ENCODE data around the gene MDM2.
A peak's percentile ranks its signal among the peaks of the same experiment; 100 is the strongest.

MDM2 gene

DNA sequence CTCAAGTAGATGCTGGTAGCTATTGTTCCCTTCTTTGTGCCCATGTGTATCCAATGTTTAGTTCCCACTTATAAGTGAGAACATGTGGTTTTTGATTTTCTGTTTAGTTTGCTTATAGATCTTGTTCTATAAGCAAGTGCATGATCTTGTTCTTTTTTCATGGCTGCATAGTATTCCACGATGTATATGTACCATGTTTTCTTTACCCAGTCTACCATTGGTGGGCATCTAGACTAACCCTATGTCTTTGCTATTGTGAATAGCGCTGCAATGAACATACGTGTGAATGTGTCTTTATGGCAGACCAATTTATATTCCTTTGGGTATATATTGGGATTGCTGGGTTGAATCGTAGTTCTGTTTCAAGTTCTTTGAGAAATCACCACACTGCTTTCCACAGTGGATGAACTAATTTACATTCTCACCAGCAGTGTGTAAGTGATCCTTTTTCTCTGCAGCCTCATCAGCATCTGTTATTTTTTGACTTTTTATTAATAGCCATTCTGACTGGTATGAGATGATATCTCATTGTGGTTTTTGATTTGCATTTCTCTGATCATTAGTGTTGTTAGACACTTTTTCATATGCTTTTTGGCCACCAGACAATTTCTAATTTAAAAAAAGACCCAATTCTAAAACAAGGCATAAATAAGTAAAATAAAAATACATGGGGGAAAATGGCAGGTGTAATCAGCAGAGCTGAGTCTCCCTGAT is 74.4 kb downstream of the MDM2 start:
- no peak for DNase-seq

DNA sequence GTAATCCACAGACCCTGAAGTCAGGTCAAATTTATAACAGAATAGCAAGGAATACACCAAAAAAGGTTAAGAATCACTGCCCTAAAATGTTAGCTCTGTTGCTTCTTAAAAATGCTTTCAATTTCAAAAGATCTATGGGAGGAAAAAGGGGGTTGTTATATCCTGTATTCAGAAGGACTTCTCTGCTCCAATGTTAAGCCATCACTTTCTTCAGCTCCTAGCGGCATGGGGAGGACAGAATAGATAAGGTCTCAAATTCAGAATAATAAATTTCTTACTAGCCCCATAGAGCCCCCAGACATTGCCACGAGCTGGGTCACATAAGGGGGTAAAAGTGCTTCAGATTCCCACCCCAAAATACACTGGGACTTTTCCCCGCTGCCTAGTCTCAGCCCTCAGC is 75.2 kb downstream of the MDM2 start:
- DNase-seq: no peak

DNA sequence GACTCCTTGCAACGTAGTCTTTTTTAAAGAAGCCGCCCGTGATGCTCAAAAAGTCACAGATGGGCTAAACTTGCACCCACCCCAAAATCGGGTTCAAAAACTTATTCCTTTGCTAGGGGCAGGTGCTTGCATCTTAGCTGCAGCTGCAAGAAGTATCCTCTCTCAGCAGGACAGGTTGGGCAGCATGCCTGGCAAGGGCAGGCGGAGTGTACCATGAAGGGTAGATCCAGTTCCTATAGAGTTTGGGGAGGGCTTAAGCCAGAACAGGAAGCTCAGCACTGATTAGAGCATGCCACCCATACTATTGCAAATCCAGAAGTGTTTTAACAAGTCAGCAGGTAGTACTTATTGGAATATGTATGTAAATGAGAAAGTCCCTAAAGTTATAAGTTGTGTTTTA is 76.3 kb downstream of the MDM2 start:
- no peak for DNase-seq

- DNase-seq: no peak
Measured at GRCh38 chr12:68885381-68885780, 77.4 kb downstream of the MDM2 start.

DNA sequence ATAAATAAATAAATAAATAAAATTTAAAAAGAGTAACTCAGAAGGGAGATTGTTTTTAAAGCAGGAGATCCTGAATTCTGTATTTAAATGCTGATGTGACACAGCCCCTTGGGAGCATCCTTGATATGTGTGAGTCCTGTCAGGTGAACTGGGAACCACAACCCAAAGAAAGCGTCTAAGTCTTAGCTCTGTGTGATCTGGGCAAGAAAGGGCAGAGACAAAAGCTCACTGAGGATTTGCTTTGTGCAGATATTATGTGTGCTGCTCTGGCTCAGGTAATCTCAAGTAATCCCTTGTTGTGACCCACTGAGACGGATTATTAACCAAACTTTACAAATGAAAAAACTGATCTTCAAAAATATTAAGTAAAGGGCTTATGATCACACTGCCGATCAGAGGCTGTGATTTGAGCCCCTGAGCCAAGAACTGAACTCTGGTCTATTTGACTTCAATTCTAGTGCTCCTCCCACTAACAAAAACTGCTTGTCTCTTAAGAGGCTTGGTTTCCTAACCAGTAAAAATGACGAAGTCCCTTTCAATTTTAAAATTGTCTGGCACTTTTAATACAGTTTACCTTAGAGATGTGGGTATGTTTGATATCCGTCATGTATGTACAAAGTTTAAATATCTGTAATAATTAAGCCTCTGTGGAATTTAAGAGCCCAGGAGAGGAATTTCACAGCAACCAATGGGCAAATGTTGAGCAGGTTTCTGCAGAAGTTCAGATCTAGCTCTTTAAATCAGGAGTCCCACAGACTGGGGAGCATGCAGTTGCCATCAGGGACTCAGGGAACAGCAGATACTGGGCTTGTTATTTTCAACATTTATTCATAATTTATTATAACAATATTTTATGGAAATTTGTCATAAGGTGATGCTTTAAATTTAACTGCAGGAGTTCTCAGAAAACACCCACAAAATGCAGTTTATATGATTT is 78.9 kb downstream of the MDM2 start:
- no peak for DNase-seq

- no peak for DNase-seq
Measured at GRCh38 chr12:68887641-68888040, 79.7 kb downstream of the MDM2 start.

GRCh38 chr12:68888243-68888642 is 80.3 kb downstream of the MDM2 start:
- DNase-seq: no peak

GRCh38 chr12:68890701-68891113 is 82.7 kb downstream of the MDM2 start:
- peak in 2 of 3 donors; percentile 35 to 57 for DNase-seq

GRCh38 chr12:68891141-68891540 is 83.2 kb downstream of the MDM2 start:
- DNase-seq: no peak

GRCh38 chr12:68893201-68893600 is 85.2 kb downstream of the MDM2 start:
- no peak for DNase-seq

DNA sequence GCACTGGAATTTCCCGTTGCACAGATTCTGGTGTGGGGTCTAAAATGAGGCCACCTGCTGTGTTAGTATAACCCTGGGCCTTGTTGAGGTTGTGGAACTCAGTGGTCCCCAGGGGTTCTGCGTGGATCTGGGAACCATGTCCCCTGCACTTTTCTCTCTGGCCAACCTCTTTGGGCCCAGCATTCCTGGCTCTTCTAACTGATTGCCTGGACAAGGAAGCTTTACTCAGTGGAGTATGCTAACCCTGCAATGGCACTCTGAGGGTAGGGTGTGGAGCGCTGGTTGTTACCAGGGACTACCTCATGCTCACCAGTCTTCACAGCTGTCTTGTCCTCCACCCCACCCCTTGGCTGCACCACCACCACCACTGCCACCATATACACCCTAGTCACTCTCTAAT is 85.8 kb downstream of the MDM2 start:
- no peak for DNase-seq

GRCh38 chr12:68894276-68894855 is 86.4 kb downstream of the MDM2 start:
- DNase-seq: no peak

DNA sequence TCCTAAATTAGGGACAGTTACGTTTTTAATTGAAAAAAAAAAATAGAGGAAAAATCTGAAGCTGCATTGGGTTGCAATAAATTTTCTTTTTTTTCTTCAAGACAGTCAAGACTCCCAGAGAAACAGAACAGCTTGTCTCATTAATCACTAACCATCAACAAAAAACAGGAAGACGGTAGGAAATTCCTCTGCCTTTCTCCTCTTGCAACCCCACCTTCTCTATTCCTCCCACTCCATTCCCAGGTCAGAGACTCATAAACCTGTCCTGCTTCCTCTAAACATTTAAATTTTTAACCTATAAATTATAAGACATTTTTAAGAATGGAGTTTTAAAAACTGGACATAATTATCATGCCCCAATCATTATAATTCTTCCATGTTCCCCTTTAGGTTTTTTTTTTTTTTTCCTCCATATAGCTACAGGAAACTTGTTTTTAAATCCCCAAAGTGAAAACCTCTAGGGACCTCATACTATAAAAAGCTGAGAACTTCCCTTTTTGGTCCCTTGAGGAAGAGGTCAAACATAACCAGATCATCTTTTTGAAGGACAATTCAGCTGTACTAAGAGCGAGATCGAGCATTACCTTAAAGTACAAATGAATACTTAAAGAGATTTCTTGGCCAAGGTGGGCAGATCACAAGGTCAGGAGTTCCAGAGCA is 89.0 kb downstream of the MDM2 start:
- DNase-seq: peak; percentile 56 to 80 (median 66)

- DNase-seq: no peak
Measured at GRCh38 chr12:68899251-68899771, 91.3 kb downstream of the MDM2 start.

GRCh38 chr12:68900241-68900640 is 92.3 kb downstream of the MDM2 start:
- DNase-seq: no peak

Data from suppressor macrophage treated with lipopolysaccharide for 1 hour (primary cell).